ENCODE data around the gene AKR1B15.

The AKR1B15 gene

GRCh38 chr7:134505856-134506255, 43.1 kb upstream of the AKR1B15 start:
- Histone ChIP-seq H3K36me3 (no peaks in the 10 kb centered on the region), H3K4me3 (ENCODE audit: low read depth, low read length) (no peak overlapping the region), H3K27me3 (ENCODE audit: insufficient read depth, low read depth, severe bottlenecking) (no peaks in the 10 kb centered on the region), H3K27ac (no peak overlapping the region), H3K9me3 (ENCODE audit: severe bottlenecking) (no peaks in the 10 kb centered on the region)
- no peak for TF ChIP-seq CTCF (IDR thresholded peaks at IDR 0.05; ENCODE audit: low read depth, low read length)
- DNase-seq = no peak

- Histone ChIP-seq H3K27ac (no peak overlapping the region), H3K27me3 (ENCODE audit: insufficient read depth, low read depth, severe bottlenecking) (no peaks in the 10 kb centered on the region), H3K9me3 (ENCODE audit: severe bottlenecking) (no peaks in the 10 kb centered on the region), H3K36me3 (no peaks in the 10 kb centered on the region), H3K4me3 (ENCODE audit: low read depth, low read length) (no peak overlapping the region)
- DNase-seq = no peak
- no peak for TF ChIP-seq CTCF (IDR thresholded peaks at IDR 0.05; ENCODE audit: low read depth, low read length)
Observed at GRCh38 chr7:134509010-134509409, 39.9 kb upstream of the AKR1B15 start.

GRCh38 chr7:134510646-134511045, 38.3 kb upstream of the AKR1B15 start:
- H3K36me3 ChIP-seq = no peaks in the 10 kb centered on the region
- no peaks in the 10 kb centered on the region for H3K27me3 ChIP-seq (ENCODE audit: insufficient read depth, low read depth, severe bottlenecking)
- H3K27ac ChIP-seq = no peak overlapping the region
- no peak overlapping the region for H3K4me3 ChIP-seq (ENCODE audit: low read depth, low read length)
- H3K9me3 ChIP-seq (ENCODE audit: severe bottlenecking) = no peaks in the 10 kb centered on the region
- no peak for TF ChIP-seq CTCF (IDR thresholded peaks at IDR 0.05; ENCODE audit: low read depth, low read length)
- no peak for DNase-seq

- no peak for TF ChIP-seq CTCF (IDR thresholded peaks at IDR 0.05; ENCODE audit: low read depth, low read length)
- Histone ChIP-seq H3K4me3 (ENCODE audit: low read depth, low read length) (no peak overlapping the region), H3K9me3 (ENCODE audit: severe bottlenecking) (no peaks in the 10 kb centered on the region), H3K27me3 (ENCODE audit: insufficient read depth, low read depth, severe bottlenecking) (no peaks in the 10 kb centered on the region), H3K36me3 (no peaks in the 10 kb centered on the region), H3K27ac (no peak overlapping the region)
- DNase-seq = no peak
Observed at GRCh38 chr7:134512271-134512670, 36.6 kb upstream of the AKR1B15 start.

- H3K27me3 ChIP-seq (ENCODE audit: insufficient read depth, low read depth, severe bottlenecking) = no peaks in the 10 kb centered on the region
- no peak overlapping the region for H3K27ac ChIP-seq
- no peak overlapping the region for H3K4me3 ChIP-seq (ENCODE audit: low read depth, low read length)
- H3K9me3 ChIP-seq (ENCODE audit: severe bottlenecking) = no peaks in the 10 kb centered on the region
- H3K36me3 ChIP-seq = no peaks in the 10 kb centered on the region
- peak; percentile 56 for DNase-seq
- TF ChIP-seq CTCF (IDR thresholded peaks at IDR 0.05; ENCODE audit: low read depth, low read length) = peak; percentile 62
Observed at GRCh38 chr7:134513169-134513752, 35.6 kb upstream of the AKR1B15 start.

- Histone ChIP-seq H3K36me3 (no peaks in the 10 kb centered on the region), H3K4me3 (ENCODE audit: low read depth, low read length) (no peak overlapping the region), H3K27ac (no peak overlapping the region), H3K27me3 (ENCODE audit: insufficient read depth, low read depth, severe bottlenecking) (no peaks in the 10 kb centered on the region), H3K9me3 (ENCODE audit: severe bottlenecking) (no peaks in the 10 kb centered on the region)
- no peak for DNase-seq
- no peak for TF ChIP-seq CTCF (IDR thresholded peaks at IDR 0.05; ENCODE audit: low read depth, low read length)
Observed at GRCh38 chr7:134514106-134514505, 34.8 kb upstream of the AKR1B15 start.

Measured in WERI-Rb-1 (cell line).